ENCODE data around the gene PARL.
"Not testable (repeated sequence)": the region's sequence is repeated elsewhere in the genome, so short reads cannot be mapped to it uniquely, and the experiment has no call there.

The PARL gene

GRCh38 chr3:183885766-183886165 lies 1.1 kb upstream of the PARL start:
- no peaks in the 10 kb centered on the region for H3K36me3 Mint-ChIP-seq
- peak overlapping the region; percentile 60 for H3K4me3 Mint-ChIP-seq
- H3K9me3 Mint-ChIP-seq (ENCODE audit: low read depth): no peaks in the 10 kb centered on the region
- no peak overlapping the region for H3K27ac Mint-ChIP-seq
- H3K4me1 Mint-ChIP-seq (ENCODE audit: low read depth): peaks cover 35% of the 10 kb centered on the region
- H3K27me3 Mint-ChIP-seq: peaks cover 1% of the 10 kb centered on the region

- Mint-ChIP-seq H3K4me3 (peak overlapping the region; percentile 97), H3K9me3 (ENCODE audit: low read depth) (no peaks in the 10 kb centered on the region), H3K36me3 (no peaks in the 10 kb centered on the region), H3K27ac (peak overlapping the region; percentile 95), H3K4me1 (ENCODE audit: low read depth) (peaks cover 42% of the 10 kb centered on the region), H3K27me3 (no peaks in the 10 kb centered on the region)
Measured at GRCh38 chr3:183884097-183884426, 618 bp downstream of the PARL start.

- peak overlapping the region; percentile 97 for H3K4me3 Mint-ChIP-seq
- H3K4me1 Mint-ChIP-seq (ENCODE audit: low read depth): peaks cover 47% of the 10 kb centered on the region
- no peaks in the 10 kb centered on the region for H3K27me3 Mint-ChIP-seq
- peak overlapping the region; percentile 95 for H3K27ac Mint-ChIP-seq
- no peaks in the 10 kb centered on the region for H3K9me3 Mint-ChIP-seq (ENCODE audit: low read depth)
- H3K36me3 Mint-ChIP-seq: no peaks in the 10 kb centered on the region
Measured at GRCh38 chr3:183883291-183884096, 1.2 kb downstream of the PARL start.

- H3K9me3 Mint-ChIP-seq (ENCODE audit: low read depth): no peaks in the 10 kb centered on the region
- H3K36me3 Mint-ChIP-seq: peaks cover 4% of the 10 kb centered on the region
- peaks cover 61% of the 10 kb centered on the region for H3K4me1 Mint-ChIP-seq (ENCODE audit: low read depth)
- H3K4me3 Mint-ChIP-seq: no peak overlapping the region
- no peaks in the 10 kb centered on the region for H3K27me3 Mint-ChIP-seq
- H3K27ac Mint-ChIP-seq: no peak overlapping the region
Measured at GRCh38 chr3:183880121-183880520, 4.6 kb downstream of the PARL start.

GRCh38 chr3:183879243-183879642 lies 5.4 kb downstream of the PARL start:
- Mint-ChIP-seq H3K27me3 (no peaks in the 10 kb centered on the region), H3K4me3 (no peak overlapping the region), H3K27ac (no peak overlapping the region), H3K36me3 (peaks cover 4% of the 10 kb centered on the region), H3K9me3 (ENCODE audit: low read depth) (no peaks in the 10 kb centered on the region), H3K4me1 (ENCODE audit: low read depth) (peaks cover 57% of the 10 kb centered on the region)

GRCh38 chr3:183878071-183878470 lies 6.6 kb downstream of the PARL start:
- peak overlapping the region; percentile 23 for H3K27ac Mint-ChIP-seq
- H3K36me3 Mint-ChIP-seq: peaks cover 4% of the 10 kb centered on the region
- peaks cover 53% of the 10 kb centered on the region for H3K4me1 Mint-ChIP-seq (ENCODE audit: low read depth)
- no peak overlapping the region for H3K4me3 Mint-ChIP-seq
- H3K27me3 Mint-ChIP-seq: no peaks in the 10 kb centered on the region
- no peaks in the 10 kb centered on the region for H3K9me3 Mint-ChIP-seq (ENCODE audit: low read depth)

- not testable (repeated sequence) for H3K36me3 Mint-ChIP-seq; H3K4me3 Mint-ChIP-seq; H3K9me3 Mint-ChIP-seq (ENCODE audit: low read depth); H3K27ac Mint-ChIP-seq; H3K27me3 Mint-ChIP-seq
- peaks cover 50% of the 10 kb centered on the region for H3K4me1 Mint-ChIP-seq (ENCODE audit: low read depth)
Measured at GRCh38 chr3:183877227-183877626, 7.5 kb downstream of the PARL start.

- no peaks in the 10 kb centered on the region for H3K27me3 Mint-ChIP-seq
- H3K4me1 Mint-ChIP-seq (ENCODE audit: low read depth): peaks cover 60% of the 10 kb centered on the region
- H3K4me3 Mint-ChIP-seq: no peak overlapping the region
- H3K27ac Mint-ChIP-seq: no peak overlapping the region
- no peaks in the 10 kb centered on the region for H3K9me3 Mint-ChIP-seq (ENCODE audit: low read depth)
- H3K36me3 Mint-ChIP-seq: peaks cover 4% of the 10 kb centered on the region
Measured at GRCh38 chr3:183875411-183875810, 9.3 kb downstream of the PARL start.

- no peaks in the 10 kb centered on the region for H3K27me3 Mint-ChIP-seq
- no peak overlapping the region for H3K27ac Mint-ChIP-seq
- H3K36me3 Mint-ChIP-seq: peaks cover 4% of the 10 kb centered on the region
- no peak overlapping the region for H3K4me3 Mint-ChIP-seq
- H3K9me3 Mint-ChIP-seq (ENCODE audit: low read depth): no peaks in the 10 kb centered on the region
- H3K4me1 Mint-ChIP-seq (ENCODE audit: low read depth): peaks cover 57% of the 10 kb centered on the region
Measured at GRCh38 chr3:183873914-183874313, 10.8 kb downstream of the PARL start.

- Mint-ChIP-seq H3K27ac (peak overlapping the region; percentile 38), H3K4me1 (ENCODE audit: low read depth) (peaks cover 42% of the 10 kb centered on the region), H3K9me3 (ENCODE audit: low read depth) (no peaks in the 10 kb centered on the region), H3K36me3 (peaks cover under 1% of the 10 kb centered on the region), H3K4me3 (no peak overlapping the region), H3K27me3 (no peaks in the 10 kb centered on the region)
Measured at GRCh38 chr3:183871541-183871940, 13.1 kb downstream of the PARL start.

GRCh38 chr3:183870563-183870962 lies 14.1 kb downstream of the PARL start:
- Mint-ChIP-seq H3K4me1 (ENCODE audit: low read depth) (peaks cover 39% of the 10 kb centered on the region), H3K36me3 (no peaks in the 10 kb centered on the region), H3K27ac (peak overlapping the region; percentile 48), H3K27me3 (no peaks in the 10 kb centered on the region), H3K9me3 (ENCODE audit: low read depth) (no peaks in the 10 kb centered on the region), H3K4me3 (no peak overlapping the region)

- peak overlapping the region; percentile 12 for H3K27ac Mint-ChIP-seq
- peaks cover 4% of the 10 kb centered on the region for H3K36me3 Mint-ChIP-seq
- H3K4me3 Mint-ChIP-seq: no peak overlapping the region
Measured at GRCh38 chr3:183868796-183869195, 15.9 kb downstream of the PARL start.

GRCh38 chr3:183862610-183863009 lies 22.1 kb downstream of the PARL start:
- no peak overlapping the region for H3K27ac Mint-ChIP-seq
- no peaks in the 10 kb centered on the region for H3K4me1 Mint-ChIP-seq (ENCODE audit: low read depth)
- H3K4me3 Mint-ChIP-seq: no peak overlapping the region
- H3K9me3 Mint-ChIP-seq (ENCODE audit: low read depth): no peaks in the 10 kb centered on the region
- H3K27me3 Mint-ChIP-seq: no peaks in the 10 kb centered on the region
- H3K36me3 Mint-ChIP-seq: peaks cover 15% of the 10 kb centered on the region

More at GRCh38 chr3:183868796-183869195, 15.9 kb downstream of the PARL start:
- peaks cover 32% of the 10 kb centered on the region for H3K4me1 Mint-ChIP-seq (ENCODE audit: low read depth)
- no peaks in the 10 kb centered on the region for H3K9me3 Mint-ChIP-seq (ENCODE audit: low read depth)
- no peaks in the 10 kb centered on the region for H3K27me3 Mint-ChIP-seq

- no peaks in the 10 kb centered on the region for H3K9me3 Mint-ChIP-seq (ENCODE audit: low read depth)
- peaks cover 14% of the 10 kb centered on the region for H3K36me3 Mint-ChIP-seq
- no peak overlapping the region for H3K27ac Mint-ChIP-seq
- peaks cover 6% of the 10 kb centered on the region for H3K4me1 Mint-ChIP-seq (ENCODE audit: low read depth)
- no peaks in the 10 kb centered on the region for H3K27me3 Mint-ChIP-seq
- no peak overlapping the region for H3K4me3 Mint-ChIP-seq
Measured at GRCh38 chr3:183857863-183858262, 26.8 kb downstream of the PARL start.

- H3K4me1 Mint-ChIP-seq (ENCODE audit: low read depth): peaks cover 6% of the 10 kb centered on the region
- H3K4me3 Mint-ChIP-seq: no peak overlapping the region
- H3K27me3 Mint-ChIP-seq: no peaks in the 10 kb centered on the region
- H3K36me3 Mint-ChIP-seq: peaks cover 8% of the 10 kb centered on the region
- no peaks in the 10 kb centered on the region for H3K9me3 Mint-ChIP-seq (ENCODE audit: low read depth)
- no peak overlapping the region for H3K27ac Mint-ChIP-seq
Measured at GRCh38 chr3:183854318-183855035, 30.2 kb downstream of the PARL start.
